Right hindlimb (tissue), 1 donor: ENCODE results near the gene IST1.

ENCODE experiments used
- DNase-seq: peaks from one replicate; pipeline ENCODE4 v3.0.0-alpha.2; 2018

The IST1 gene

DNA sequence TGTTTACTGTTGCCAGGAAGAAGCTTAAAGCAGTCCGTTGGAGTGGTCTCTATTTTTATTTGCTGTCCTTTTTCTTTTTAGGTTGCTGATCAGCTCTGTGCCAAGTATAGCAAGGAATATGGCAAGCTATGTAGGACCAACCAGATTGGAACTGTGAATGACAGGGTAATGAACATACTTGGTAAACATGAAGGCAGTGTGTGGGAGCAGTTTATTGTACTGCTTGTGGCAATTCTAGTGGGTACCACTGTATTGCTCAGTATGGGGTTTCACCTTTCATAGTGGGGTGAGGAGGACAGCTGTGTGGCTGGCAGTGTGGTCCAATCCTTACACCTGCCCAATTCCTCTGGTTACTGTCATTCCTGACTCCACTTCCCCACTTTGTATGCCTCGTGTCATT lies 25.3 kb downstream of the IST1 start:
- no peak for DNase-seq

- DNase-seq: no peak
These were observed 28.8 kb downstream of the IST1 start for GRCh38 chr16:71923941-71924690.

- no peak for DNase-seq
These were observed 29.4 kb downstream of the IST1 start for GRCh38 chr16:71924710-71925109.

DNA sequence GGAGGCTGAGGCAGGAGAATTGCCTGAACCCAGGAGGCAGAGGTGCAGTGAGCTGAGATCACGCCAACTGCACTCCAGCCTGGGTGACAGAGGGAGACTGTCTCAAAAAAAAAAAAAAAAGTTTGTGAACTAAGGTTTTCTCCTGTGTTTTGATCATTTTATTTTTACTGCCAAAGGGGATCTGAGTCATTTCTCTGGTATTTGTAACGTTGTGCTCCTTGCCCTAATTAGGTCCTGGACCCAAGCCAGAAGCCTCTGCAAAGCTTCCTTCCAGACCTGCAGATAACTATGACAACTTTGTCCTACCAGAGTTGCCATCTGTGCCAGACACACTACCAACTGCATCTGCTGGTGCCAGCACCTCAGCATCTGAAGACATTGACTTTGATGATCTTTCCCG lies 32.1 kb downstream of the IST1 start:
- DNase-seq: peak; percentile 57

- DNase-seq: peak; percentile 37
These were observed 32.5 kb downstream of the IST1 start for GRCh38 chr16:71927787-71928186.

DNA sequence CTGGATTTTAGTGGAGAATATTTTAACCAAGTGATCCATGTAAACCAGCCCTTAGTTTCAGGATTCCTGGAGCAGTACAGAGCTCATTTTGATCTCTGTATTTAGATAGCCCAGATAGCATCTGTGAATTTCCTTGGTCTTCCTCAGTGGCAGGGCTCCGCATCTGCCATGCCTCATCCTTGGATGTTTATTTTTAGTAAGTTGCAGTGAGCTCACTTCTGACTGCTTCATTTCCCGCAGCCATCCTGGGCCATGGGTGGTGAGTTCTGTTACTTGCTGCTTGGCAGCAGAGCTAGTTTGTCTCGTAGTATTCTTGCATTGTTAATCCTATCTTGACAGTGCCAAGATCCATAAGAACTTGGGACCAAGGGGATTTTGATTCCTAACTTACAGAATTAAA lies 33.7 kb downstream of the IST1 start:
- no peak for DNase-seq

GRCh38 chr16:71930013-71930563 lies 34.8 kb downstream of the IST1 start:
- no peak for DNase-seq

DNA sequence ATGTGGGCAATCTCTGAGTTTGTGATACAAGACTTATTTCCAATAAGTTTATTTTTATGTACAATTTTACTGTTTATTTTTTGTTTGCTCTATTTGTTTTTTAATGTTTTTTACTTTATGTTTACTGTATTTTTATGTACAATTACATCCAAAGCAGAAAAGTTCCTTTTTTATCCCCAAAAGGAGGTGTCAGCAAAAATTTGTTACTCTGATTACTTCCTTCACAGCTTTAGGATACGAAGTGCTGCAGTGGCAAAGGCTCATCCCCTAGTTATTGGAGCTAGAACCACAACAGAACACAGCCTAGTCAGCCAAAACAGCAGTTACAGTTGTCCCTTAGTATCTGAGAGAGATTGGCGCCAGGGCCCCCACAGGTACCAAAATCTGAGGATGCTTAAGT lies 35.7 kb downstream of the IST1 start:
- no peak for DNase-seq

DNA sequence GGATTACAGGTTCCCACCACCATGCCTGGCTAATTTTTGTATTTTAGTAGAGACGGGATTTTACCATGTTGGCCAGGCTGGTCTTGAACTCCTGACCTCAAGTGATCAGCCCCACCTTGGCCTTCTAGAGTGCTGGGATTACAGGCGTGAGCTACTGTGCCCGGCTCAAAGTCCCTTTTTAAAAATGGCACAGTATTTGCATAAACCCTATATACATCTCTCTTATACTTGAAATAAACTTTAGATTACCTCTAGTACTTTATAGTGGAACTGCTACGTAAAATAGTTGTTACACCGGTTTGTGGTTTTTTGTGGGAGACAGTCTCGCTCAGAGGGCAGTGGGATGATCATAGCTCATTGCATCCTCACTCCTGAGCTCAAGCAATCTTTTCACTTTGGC lies 36.3 kb downstream of the IST1 start:
- DNase-seq: no peak

DNA sequence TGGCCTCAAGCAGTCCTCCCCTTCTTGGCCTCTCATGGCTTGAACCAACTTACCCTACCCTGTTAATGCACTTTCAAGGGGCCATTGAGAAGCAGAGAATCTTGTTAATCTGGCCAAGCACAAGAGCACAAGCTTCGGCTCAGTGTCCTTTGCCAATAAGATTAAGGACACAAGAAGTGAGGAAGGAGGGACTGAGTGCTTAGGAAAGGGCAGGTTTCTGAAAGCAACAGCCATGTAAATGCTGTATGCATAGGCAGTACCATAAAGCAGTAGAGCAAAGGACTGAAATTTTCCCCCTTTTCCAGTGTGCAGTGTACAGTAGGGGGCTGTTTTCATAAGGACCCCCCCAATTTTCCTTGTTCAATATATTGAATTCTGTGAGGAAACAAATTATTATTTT lies 37.7 kb downstream of the IST1 start:
- DNase-seq: no peak

DNA sequence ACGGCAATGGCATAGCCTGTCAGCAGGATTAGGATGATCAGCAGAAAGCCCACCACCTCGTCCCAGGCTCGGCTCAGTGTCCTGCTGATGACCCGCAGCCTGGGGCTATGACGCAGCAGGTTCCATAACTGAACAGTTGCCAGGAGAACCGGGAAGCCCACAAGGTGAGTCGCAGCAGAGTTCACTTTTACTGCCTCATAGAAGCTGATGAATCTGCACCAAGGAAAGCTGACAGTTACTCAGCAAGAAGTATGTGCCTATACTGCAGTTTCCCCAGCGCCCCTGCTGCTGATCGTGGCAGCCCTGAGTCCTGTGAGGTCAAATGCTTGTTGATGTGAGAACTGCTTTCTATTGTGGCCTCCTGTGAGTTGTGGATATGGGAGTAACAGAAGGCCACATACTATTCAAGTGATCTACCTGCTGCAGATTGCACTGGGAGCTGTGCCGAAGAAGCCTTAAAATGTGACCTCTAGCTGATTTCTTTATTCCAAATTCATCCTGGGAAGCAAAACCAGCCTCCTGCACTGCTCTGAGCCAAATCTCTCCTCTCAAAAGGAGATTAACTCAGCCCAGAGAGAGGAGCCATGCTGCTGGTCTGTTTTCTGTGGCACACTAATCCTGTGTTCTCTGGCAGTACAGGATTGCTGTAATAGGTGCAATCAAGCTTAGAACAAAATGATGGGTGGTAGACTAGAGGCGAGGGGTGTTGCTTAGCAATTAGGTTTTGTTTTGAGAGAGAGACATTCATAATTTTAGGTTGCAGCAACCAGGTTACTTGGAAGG lies 38.8 kb downstream of the IST1 start:
- no peak for DNase-seq

GRCh38 chr16:71937868-71938510 lies 42.7 kb downstream of the IST1 start:
- DNase-seq: no peak

DNA sequence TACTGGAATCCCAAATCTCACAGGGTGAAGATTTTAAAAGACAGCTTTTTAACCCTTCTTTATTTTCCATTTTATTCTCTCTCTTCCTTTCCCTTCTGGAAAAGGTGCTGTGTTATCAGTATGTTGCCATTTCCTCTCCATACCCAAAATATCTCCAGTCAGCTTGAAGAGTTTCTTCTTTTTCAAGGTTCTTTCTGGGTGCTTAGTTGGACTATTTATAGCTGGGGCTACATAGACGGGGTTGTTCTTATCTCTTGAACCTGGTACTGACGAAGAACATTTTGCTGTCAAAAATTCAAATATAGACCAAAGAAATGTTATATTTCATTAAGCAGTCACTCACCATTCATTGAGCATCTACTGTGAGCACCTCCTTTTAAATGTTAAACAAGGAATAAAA lies 48.6 kb downstream of the IST1 start:
- DNase-seq: no peak

DNA sequence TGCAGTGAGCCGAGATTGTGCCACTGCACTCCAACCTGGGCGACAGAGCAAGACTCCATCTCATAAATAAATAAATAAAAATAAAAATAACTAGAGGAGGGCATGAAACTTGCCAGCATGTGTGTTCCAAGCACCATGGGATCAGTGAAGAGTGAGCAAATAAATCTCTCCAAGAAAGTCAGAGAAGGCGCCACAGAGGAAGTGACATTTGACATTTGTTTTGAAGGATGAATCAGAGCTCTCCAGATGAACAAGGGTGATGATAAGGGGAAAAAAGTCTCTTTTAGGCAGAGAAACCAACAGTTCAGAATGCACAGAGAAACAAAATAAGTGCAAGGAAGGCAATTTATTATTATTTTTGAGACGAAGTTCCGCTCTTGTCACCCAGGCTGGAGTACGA lies 50.3 kb downstream of the IST1 start:
- no peak for DNase-seq

DNA sequence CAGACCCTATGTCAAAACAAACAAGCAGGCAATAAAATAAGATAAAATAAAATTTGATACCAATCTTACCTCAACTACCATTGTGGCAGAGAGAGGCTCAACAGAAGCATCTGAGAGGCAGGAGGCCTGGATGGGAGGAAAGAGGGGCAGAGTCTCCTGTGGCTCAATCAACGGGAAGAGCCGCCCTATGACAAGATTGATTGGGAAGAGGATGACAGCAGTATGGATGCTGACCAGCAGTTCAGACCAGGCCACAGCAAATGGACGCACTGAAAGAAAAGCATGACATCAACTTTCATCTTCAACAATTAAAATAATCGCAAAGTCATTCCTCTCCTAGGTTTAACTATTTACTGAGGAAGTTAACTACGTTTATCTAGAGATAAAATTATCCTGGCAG lies 57.5 kb downstream of the IST1 start:
- no peak for DNase-seq

DNA sequence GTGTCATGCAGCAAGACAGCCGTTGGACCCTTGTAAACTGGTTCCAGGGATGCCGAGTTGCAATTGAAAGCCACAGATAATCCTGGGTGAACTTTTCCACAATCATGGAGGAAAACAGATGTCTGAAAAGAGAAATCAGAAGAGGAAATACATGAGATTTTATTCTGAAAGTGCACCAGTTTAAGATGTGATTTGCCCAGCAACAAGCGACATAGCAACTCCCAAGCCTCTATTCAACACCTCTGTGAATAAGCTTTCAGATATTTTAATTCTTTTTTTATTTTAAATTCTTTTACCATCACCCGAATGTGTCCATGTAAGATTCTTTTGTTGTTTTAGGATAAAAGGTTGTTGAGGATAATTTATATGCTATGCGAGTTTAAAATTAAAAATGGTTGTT lies 58.8 kb downstream of the IST1 start:
- no peak for DNase-seq

- no peak for DNase-seq
These were observed 59.4 kb downstream of the IST1 start for GRCh38 chr16:71954699-71955195.

GRCh38 chr16:71956486-71956885 lies 61.2 kb downstream of the IST1 start:
- no peak for DNase-seq

- peak; percentile 87 for DNase-seq
These were observed 66.0 kb downstream of the IST1 start for GRCh38 chr16:71961066-71962039.

DNA sequence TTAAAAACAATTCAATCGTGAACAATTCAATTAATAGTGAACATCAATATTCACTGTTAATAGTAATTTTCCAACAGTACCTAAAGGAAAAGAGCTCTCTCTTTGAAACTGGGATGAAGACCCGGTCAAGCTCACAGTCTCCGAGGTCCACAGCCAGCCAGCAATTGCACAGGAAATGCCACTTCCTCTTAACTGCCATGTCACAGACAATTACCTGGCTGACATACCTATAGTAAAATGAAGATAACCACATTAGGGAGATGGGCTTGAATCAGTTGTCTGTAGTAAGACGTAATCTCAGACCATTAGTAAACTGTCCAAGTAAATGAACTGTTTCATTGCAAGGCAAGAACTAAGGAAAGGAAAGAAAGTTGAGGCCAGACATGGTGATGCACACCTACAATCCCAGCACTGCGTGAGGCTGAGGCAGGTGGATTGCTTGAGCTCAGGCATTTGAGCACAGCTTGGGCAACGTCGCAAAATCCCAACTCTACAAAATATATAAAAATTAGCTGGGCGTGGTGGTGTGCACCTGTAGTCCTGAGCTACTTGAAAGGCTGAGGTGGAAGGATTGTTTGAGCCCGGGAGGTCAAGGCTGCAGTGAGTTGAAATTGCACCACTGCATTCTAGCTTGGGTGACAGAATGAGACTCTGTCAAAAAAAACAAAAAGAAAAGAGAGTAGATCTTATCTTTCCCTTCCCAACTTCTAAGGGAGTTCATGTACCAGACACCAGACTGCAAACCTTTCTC lies 68.0 kb downstream of the IST1 start:
- DNase-seq: no peak

DNA sequence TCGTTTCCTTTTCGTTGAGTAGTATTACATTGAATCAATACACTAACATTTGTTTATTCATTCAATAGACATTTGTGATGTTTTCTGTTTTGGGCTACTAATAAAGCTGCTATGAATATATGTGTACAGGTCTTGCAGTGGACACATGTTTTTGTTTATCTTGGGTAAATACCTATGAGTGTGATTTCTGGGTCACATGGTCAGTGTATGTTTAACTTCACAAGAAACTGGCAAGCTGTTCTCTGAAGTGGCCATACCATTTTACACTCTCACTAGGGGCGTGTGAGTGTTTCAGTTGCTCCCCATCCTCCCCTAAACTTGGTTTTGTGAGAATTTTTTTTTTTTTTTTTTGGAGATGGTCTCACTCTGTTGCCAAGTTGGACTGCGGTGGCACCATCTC lies 69.9 kb downstream of the IST1 start:
- no peak for DNase-seq

- no peak for DNase-seq
These were observed 71.6 kb downstream of the IST1 start for GRCh38 chr16:71966932-71967331.
